GM23338 (cell line): Measurements from ENCODE around the gene CXorf65. TPM values are rescaled to one million over a fixed set of nuclear protein-coding genes. Genes with fewer than 3 reads are reported as not detected.

ENCODE experiments used
- ATAC-seq: fragments of 200-7000 bp; cut with Tn5 transposase; 3 replicates; pipeline ENCODE4 v1.9.1; 2020
- DNase-seq: peaks from one replicate; pipeline ENCODE4 v3.0.0-alpha.2; 2015; ENCODE audit warnings: low spot score
- H2AFZ ChIP-seq: fragments of 200-600 bp; sonication (generic); 2 replicates; pipeline ENCODE4 v1.8.0; 2016; ENCODE audit warnings: antibody characterized with exemption, mild to moderate bottlenecking, moderate library complexity
- H3F3A ChIP-seq: fragments of 200-600 bp; sonication (generic); replicated peaks from 2 replicates; pipeline ENCODE4 v1.8.0; 2017; ENCODE audit warnings: antibody characterized with exemption, mixed run types, low read depth
- H3K27ac ChIP-seq: fragments of 200-600 bp; sonication (generic); 2 replicates; pipeline ENCODE4 v1.6.1; 2016; ENCODE audit warnings: low read depth
- H3K27me3 ChIP-seq: fragments of 200-600 bp; sonication (generic); 2 replicates; pipeline ENCODE4 v1.8.0; 2016; ENCODE audit warnings: mild to moderate bottlenecking, mixed run types, moderate library complexity; ENCODE audit not compliant: insufficient read depth
- H3K36me3 ChIP-seq: fragments of 200-600 bp; sonication (generic); 2 replicates; pipeline ENCODE4 v1.8.0; 2016; ENCODE audit warnings: mild to moderate bottlenecking; ENCODE audit not compliant: insufficient read depth
- H3K4me1 ChIP-seq: fragments of 200-600 bp; sonication (generic); 2 replicates; pipeline ENCODE4 v1.8.0; 2016; ENCODE audit warnings: mild to moderate bottlenecking, moderate library complexity; ENCODE audit not compliant: insufficient read depth
- H3K4me2 ChIP-seq: fragments of 200-600 bp; sonication (generic); 2 replicates; pipeline ENCODE4 v1.7.1; 2017; ENCODE audit warnings: mixed run types
- H3K4me3 ChIP-seq: fragments of 200-600 bp; sonication (generic); 2 replicates; pipeline ENCODE4 v1.6.1; 2016; ENCODE audit warnings: mixed run types
- H3K79me2 ChIP-seq: fragments of 200-600 bp; sonication (generic); replicated peaks from 2 replicates; pipeline ENCODE4 v1.8.0; 2017; ENCODE audit warnings: mild to moderate bottlenecking; ENCODE audit not compliant: insufficient read depth
- H3K9me2 ChIP-seq: fragments of 200-600 bp; sonication (generic); 2 replicates; pipeline ENCODE4 v1.8.0; 2017; ENCODE audit not compliant: insufficient read depth
- H4K20me1 ChIP-seq: fragments of 200-600 bp; sonication (generic); replicated peaks from 2 replicates; pipeline ENCODE4 v1.8.0; 2017; ENCODE audit warnings: mild to moderate bottlenecking; ENCODE audit not compliant: insufficient read depth
- H3K27ac Mint-ChIP-seq: 2 replicates; pipeline ENCODE4 v1.8.0; 2020; ENCODE audit warnings: inconsistent platforms, mild to moderate bottlenecking, moderate library complexity, mixed read lengths
- H3K27me3 Mint-ChIP-seq: 3 replicates; pipeline ENCODE4 v1.8.0; 2022; ENCODE audit warnings: low read depth, mild to moderate bottlenecking, moderate library complexity, mixed read lengths, inconsistent platforms; ENCODE audit not compliant: insufficient read depth, poor library complexity
- H3K36me3 Mint-ChIP-seq: 3 replicates; pipeline ENCODE4 v1.8.0; 2021; ENCODE audit warnings: low read depth, mild to moderate bottlenecking, inconsistent platforms, moderate library complexity, mixed read lengths
- H3K4me1 Mint-ChIP-seq: 3 replicates; pipeline ENCODE4 v1.8.0; 2020; ENCODE audit warnings: mild to moderate bottlenecking, inconsistent platforms, mixed read lengths
- H3K4me3 Mint-ChIP-seq: 3 replicates; pipeline ENCODE4 v1.8.0; 2021; ENCODE audit warnings: moderate library complexity, mild to moderate bottlenecking, inconsistent platforms, mixed read lengths
- H3K9me3 Mint-ChIP-seq: 3 replicates; pipeline ENCODE4 v1.8.0; 2020; ENCODE audit warnings: moderate library complexity, mild to moderate bottlenecking, inconsistent platforms, mixed read lengths
- CREB1 ChIP-seq: fragments of 250-450 bp; sonication (Bioruptor Pico); IDR thresholded peaks from 2 replicates; pipeline ENCODE4 v1.5.0; 2020; ENCODE audit warnings: low read depth, mild to moderate bottlenecking, moderate library complexity
- EZH2 ChIP-seq: fragments of 200-600 bp; sonication (generic); IDR thresholded peaks from one replicate; pipeline ENCODE4 v1.8.0; 2017; ENCODE audit warnings: antibody characterized with exemption, mild to moderate bottlenecking, low read depth; ENCODE audit not compliant: unreplicated experiment
- EZH2phosphoT487 ChIP-seq: fragments of 200-600 bp; sonication (generic); IDR thresholded peaks from one replicate; pipeline ENCODE4 v1.8.1; 2018; ENCODE audit warnings: antibody characterized with exemption; ENCODE audit not compliant: unreplicated experiment
- JUNB ChIP-seq: IDR thresholded peaks from one replicate; pipeline ENCODE4 v1.6.1; 2016; ENCODE audit warnings: antibody characterized with exemption; ENCODE audit not compliant: unreplicated experiment
- NANOG ChIP-seq: IDR thresholded peaks from 2 replicates; pipeline ENCODE4 v1.6.1; 2016; ENCODE audit warnings: antibody characterized with exemption, borderline replicate concordance
- POLR2AphosphoS5 ChIP-seq: IDR thresholded peaks from 2 replicates; pipeline ENCODE4 v1.6.1; 2016; ENCODE audit warnings: antibody characterized with exemption, low read depth
- STAT1 ChIP-seq: IDR thresholded peaks from one replicate; pipeline ENCODE4 v1.6.1; 2016; ENCODE audit warnings: antibody characterized with exemption; ENCODE audit not compliant: unreplicated experiment
- ZNF114 ChIP-seq: fragments of 250-450 bp; sonication (Bioruptor Pico); IDR thresholded peaks from 2 replicates; pipeline ENCODE4 v1.5.0; 2020; ENCODE audit warnings: mild to moderate bottlenecking, moderate library complexity
- ZNF331 ChIP-seq: fragments of 250-450 bp; sonication (Bioruptor Pico); IDR thresholded peaks from 2 replicates; pipeline ENCODE4 v1.5.0; 2020; ENCODE audit warnings: low read depth, mild to moderate bottlenecking, moderate library complexity
- polyA plus RNA-seq: library from polyadenylated mRNA; unstranded; fragments of >200 nt; fragmentation: Nextera tagmentation; extraction: Ambion mirVana; gene quantifications from 2 replicates; pipeline ENCODE4 v1.2.1, GENCODE V29; 2016
- total RNA-seq: library from RNA; depleted of rRNA; stranded (reverse); fragments of >200 nt; shearing (Covaris generic); gene quantifications from 2 replicates; pipeline ENCODE4 v1.2.3, GENCODE V29; 2014
- TF ChIP-seq, protein P1 (sequence below): fragments of 250-450 bp; sonication (Bioruptor Pico); IDR thresholded peaks from 2 replicates; pipeline ENCODE4 v1.5.0; 2020; ENCODE audit warnings: mild to moderate bottlenecking, moderate library complexity
- TF ChIP-seq, protein P2 (sequence below), 2 experiments: fragments of 200-600 bp in 1 of 2; sonication (generic) in 1 of 2; conservative IDR thresholded peaks; 2 replicates each; pipeline versions ENCODE4 v1.5.1 to v1.6.1; 2016 to 2017; ENCODE audit warnings: antibody characterized with exemption in 2 of 2, low read depth in 2 of 2, mild to moderate bottlenecking in 2 of 2, moderate library complexity in 1 of 2
- TF ChIP-seq, protein P3 (sequence below): IDR thresholded peaks from 2 replicates; pipeline ENCODE4 v1.6.1; 2016; ENCODE audit warnings: antibody characterized with exemption
- TF ChIP-seq, protein P4 (sequence below): IDR thresholded peaks from one replicate; pipeline ENCODE4 v1.6.1; 2018; ENCODE audit warnings: antibody characterized with exemption; ENCODE audit not compliant: unreplicated experiment

CXorf65 gene
- total and polyA plus RNA-seq, 2 experiments from 2014 or later = 0.79 TPM; not detected in 1

DNA sequence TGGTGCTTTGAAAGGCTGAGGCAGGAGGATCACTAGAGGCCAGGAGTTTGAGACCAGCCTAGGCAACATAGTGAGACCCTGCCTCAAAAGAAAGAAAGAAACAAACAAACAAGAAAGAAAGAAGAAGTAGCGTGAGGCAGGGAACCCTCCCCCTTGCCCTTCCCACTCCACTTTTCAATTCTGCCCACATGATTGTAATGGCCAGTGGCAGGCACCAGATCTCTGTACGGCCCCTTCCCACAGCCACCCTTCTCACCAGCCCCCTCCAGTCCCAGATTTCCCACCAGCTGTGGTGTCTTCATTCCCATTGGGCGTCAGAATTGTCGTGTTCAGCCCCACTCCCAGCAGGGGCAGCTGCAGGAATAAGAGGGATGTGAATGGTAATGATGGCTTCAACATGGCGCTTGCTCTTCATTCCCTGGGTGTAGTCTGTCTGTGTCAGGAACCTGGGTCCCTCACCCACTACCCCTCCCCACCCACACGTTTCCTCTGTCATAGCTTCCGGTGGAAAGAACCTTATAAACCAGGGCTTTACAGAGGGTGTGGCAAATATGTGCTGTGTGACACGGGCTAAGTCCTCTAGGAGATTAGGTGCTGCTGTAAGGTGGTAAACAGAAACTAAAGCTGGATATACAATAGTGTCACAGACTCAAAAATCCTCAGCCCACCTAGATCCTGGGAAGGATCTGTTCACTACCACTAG is 4.8 kb upstream of the CXorf65 start, which contains the start of gene IL2RG:
IL2RG (minus strand) TSS at position 437 of the 703 bp plus-strand sequence; CDS start at position 399, 38 bp downstream.
- Mint-ChIP-seq H3K9me3 (no peaks in the 10 kb centered on the region), H3K4me3 (no peak within 1 kb of the TSS), H3K36me3 (no peaks in the 10 kb centered on the region), H3K27ac (no peak within 1 kb of the TSS), H3K4me1 (peaks cover 16% of the 10 kb centered on the region; the same call in 2 of the 3 replicates), H3K27me3 (no peaks in the 10 kb centered on the region)
- Histone ChIP-seq H3K4me2 (no peak within 1 kb of the TSS), H3K36me3 (no peaks in the 10 kb centered on the region), H4K20me1 (no peaks in the 10 kb centered on the region), H3K9me2 (no peaks in the 10 kb centered on the region), H3K27me3 (peaks cover 51% of the 10 kb centered on the region), H3K4me3 (no peak within 1 kb of the TSS), H3F3A (no peaks in the 10 kb centered on the region), H3K27ac (no peak within 1 kb of the TSS), H3K4me1 (0 out of 2 replicates have a peak, but pooled peaks cover 4% of the 10 kb centered on the region), H2AFZ (no peak within 1 kb of the TSS), H3K79me2 (no peaks in the 10 kb centered on the region)
- no peak for DNase-seq
- TF ChIP-seq, protein P1, sequence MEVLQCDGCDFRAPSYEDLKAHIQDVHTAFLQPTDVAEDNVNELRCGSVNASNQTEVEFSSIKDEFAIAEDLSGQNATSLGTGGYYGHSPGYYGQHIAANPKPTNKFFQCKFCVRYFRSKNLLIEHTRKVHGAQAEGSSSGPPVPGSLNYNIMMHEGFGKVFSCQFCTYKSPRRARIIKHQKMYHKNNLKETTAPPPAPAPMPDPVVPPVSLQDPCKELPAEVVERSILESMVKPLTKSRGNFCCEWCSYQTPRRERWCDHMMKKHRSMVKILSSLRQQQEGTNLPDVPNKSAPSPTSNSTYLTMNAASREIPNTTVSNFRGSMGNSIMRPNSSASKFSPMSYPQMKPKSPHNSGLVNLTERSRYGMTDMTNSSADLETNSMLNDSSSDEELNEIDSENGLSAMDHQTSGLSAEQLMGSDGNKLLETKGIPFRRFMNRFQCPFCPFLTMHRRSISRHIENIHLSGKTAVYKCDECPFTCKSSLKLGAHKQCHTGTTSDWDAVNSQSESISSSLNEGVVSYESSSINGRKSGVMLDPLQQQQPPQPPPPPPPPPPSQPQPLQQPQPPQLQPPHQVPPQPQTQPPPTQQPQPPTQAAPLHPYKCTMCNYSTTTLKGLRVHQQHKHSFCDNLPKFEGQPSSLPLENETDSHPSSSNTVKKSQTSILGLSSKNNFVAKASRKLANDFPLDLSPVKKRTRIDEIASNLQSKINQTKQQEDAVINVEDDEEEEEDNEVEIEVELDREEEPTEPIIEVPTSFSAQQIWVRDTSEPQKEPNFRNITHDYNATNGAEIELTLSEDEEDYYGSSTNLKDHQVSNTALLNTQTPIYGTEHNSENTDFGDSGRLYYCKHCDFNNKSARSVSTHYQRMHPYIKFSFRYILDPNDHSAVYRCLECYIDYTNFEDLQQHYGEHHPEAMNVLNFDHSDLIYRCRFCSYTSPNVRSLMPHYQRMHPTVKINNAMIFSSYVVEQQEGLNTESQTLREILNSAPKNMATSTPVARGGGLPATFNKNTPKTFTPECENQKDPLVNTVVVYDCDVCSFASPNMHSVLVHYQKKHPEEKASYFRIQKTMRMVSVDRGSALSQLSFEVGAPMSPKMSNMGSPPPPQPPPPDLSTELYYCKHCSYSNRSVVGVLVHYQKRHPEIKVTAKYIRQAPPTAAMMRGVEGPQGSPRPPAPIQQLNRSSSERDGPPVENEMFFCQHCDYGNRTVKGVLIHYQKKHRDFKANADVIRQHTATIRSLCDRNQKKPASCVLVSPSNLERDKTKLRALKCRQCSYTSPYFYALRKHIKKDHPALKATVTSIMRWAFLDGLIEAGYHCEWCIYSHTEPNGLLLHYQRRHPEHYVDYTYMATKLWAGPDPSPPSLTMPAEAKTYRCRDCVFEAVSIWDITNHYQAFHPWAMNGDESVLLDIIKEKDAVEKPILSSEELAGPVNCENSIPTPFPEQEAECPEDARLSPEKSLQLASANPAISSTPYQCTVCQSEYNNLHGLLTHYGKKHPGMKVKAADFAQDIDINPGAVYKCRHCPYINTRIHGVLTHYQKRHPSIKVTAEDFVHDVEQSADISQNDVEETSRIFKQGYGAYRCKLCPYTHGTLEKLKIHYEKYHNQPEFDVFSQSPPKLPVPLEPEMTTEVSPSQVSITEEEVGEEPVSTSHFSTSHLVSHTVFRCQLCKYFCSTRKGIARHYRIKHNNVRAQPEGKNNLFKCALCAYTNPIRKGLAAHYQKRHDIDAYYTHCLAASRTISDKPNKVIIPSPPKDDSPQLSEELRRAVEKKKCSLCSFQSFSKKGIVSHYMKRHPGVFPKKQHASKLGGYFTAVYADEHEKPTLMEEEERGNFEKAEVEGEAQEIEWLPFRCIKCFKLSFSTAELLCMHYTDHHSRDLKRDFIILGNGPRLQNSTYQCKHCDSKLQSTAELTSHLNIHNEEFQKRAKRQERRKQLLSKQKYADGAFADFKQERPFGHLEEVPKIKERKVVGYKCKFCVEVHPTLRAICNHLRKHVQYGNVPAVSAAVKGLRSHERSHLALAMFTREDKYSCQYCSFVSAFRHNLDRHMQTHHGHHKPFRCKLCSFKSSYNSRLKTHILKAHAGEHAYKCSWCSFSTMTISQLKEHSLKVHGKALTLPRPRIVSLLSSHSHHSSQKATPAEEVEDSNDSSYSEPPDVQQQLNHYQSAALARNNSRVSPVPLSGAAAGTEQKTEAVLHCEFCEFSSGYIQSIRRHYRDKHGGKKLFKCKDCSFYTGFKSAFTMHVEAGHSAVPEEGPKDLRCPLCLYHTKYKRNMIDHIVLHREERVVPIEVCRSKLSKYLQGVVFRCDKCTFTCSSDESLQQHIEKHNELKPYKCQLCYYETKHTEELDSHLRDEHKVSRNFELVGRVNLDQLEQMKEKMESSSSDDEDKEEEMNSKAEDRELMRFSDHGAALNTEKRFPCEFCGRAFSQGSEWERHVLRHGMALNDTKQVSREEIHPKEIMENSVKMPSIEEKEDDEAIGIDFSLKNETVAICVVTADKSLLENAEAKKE (CRISPR knock-in tag) = no peak
- no peak for TF ChIP-seq CREB1 (CRISPR knock-in tag)
- TF ChIP-seq STAT1 = no peak
- no peak for TF ChIP-seq NANOG
- no peak for TF ChIP-seq EZH2phosphoT487
- TF ChIP-seq EZH2 = no peak
- no peak for TF ChIP-seq ZNF114 (CRISPR knock-in tag)
- TF ChIP-seq, protein P2, sequence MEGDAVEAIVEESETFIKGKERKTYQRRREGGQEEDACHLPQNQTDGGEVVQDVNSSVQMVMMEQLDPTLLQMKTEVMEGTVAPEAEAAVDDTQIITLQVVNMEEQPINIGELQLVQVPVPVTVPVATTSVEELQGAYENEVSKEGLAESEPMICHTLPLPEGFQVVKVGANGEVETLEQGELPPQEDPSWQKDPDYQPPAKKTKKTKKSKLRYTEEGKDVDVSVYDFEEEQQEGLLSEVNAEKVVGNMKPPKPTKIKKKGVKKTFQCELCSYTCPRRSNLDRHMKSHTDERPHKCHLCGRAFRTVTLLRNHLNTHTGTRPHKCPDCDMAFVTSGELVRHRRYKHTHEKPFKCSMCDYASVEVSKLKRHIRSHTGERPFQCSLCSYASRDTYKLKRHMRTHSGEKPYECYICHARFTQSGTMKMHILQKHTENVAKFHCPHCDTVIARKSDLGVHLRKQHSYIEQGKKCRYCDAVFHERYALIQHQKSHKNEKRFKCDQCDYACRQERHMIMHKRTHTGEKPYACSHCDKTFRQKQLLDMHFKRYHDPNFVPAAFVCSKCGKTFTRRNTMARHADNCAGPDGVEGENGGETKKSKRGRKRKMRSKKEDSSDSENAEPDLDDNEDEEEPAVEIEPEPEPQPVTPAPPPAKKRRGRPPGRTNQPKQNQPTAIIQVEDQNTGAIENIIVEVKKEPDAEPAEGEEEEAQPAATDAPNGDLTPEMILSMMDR (conservative IDR thresholded peaks at IDR 0.05; ENCODE audit: low read depth in 2 of 2) = no peak
- no peak for TF ChIP-seq POLR2AphosphoS5
- TF ChIP-seq, protein P3, sequence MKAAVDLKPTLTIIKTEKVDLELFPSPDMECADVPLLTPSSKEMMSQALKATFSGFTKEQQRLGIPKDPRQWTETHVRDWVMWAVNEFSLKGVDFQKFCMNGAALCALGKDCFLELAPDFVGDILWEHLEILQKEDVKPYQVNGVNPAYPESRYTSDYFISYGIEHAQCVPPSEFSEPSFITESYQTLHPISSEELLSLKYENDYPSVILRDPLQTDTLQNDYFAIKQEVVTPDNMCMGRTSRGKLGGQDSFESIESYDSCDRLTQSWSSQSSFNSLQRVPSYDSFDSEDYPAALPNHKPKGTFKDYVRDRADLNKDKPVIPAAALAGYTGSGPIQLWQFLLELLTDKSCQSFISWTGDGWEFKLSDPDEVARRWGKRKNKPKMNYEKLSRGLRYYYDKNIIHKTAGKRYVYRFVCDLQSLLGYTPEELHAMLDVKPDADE = no peak
- TF ChIP-seq JUNB = no peak
- TF ChIP-seq ZNF331 (CRISPR knock-in tag) = no peak
- TF ChIP-seq, protein P4, sequence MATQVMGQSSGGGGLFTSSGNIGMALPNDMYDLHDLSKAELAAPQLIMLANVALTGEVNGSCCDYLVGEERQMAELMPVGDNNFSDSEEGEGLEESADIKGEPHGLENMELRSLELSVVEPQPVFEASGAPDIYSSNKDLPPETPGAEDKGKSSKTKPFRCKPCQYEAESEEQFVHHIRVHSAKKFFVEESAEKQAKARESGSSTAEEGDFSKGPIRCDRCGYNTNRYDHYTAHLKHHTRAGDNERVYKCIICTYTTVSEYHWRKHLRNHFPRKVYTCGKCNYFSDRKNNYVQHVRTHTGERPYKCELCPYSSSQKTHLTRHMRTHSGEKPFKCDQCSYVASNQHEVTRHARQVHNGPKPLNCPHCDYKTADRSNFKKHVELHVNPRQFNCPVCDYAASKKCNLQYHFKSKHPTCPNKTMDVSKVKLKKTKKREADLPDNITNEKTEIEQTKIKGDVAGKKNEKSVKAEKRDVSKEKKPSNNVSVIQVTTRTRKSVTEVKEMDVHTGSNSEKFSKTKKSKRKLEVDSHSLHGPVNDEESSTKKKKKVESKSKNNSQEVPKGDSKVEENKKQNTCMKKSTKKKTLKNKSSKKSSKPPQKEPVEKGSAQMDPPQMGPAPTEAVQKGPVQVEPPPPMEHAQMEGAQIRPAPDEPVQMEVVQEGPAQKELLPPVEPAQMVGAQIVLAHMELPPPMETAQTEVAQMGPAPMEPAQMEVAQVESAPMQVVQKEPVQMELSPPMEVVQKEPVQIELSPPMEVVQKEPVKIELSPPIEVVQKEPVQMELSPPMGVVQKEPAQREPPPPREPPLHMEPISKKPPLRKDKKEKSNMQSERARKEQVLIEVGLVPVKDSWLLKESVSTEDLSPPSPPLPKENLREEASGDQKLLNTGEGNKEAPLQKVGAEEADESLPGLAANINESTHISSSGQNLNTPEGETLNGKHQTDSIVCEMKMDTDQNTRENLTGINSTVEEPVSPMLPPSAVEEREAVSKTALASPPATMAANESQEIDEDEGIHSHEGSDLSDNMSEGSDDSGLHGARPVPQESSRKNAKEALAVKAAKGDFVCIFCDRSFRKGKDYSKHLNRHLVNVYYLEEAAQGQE = no peak
- no peak for ATAC-seq
